ENCODE measurements around the gene CERS6.
"Not testable (repeated sequence)": the region's sequence is repeated elsewhere in the genome, so short reads cannot be mapped to it uniquely, and the experiment has no call there.

CERS6 gene, protein sequence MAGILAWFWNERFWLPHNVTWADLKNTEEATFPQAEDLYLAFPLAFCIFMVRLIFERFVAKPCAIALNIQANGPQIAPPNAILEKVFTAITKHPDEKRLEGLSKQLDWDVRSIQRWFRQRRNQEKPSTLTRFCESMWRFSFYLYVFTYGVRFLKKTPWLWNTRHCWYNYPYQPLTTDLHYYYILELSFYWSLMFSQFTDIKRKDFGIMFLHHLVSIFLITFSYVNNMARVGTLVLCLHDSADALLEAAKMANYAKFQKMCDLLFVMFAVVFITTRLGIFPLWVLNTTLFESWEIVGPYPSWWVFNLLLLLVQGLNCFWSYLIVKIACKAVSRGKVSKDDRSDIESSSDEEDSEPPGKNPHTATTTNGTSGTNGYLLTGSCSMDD

DNA sequence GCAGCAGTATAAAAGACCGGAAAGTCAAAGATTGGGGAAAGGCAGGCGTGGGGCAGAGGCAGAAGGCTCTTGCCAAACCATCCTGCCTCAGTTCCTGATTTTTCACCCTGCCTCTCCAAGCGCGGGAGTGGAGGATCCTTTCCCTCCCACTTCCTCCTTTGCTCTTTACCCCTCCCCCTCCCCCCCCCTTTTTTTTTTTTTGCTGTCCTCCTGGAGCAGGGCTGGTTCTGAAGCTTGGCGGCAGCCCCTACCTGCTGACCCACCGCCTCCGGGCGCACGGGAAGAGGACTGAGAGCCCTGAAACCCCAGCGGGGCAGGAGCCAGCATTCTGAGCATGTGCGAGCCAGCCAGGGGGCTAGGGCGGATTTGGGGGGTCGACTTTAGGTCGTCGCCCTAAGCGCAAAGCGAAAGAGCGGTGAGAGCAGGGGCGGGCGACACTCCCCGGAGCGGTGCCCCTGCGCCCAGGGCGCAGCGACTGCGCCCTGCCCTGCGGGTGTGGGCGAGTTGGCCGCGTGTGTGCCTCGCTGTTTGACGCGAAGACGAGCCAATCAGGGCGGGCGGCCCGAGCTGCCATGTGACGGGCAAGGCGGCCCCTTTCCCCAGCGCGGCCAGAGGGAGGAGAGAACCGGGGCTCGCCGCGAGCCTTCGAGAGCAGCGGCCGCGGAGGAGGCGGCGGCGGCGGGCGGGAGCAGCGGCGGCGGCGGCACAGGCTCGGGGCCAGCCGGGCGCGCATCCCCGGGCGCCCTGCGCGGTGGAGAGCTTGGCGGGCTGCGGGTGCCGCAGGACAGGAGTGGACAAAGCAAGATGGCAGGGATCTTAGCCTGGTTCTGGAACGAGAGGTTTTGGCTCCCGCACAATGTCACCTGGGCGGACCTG, at the start of gene CERS6:
Gene CERS6 (plus strand): TSS at position 628 of the 876 bp plus-strand sequence. CDS start 177 bp downstream, at position 805.
- DNase-seq = peak; percentile 54

DNA sequence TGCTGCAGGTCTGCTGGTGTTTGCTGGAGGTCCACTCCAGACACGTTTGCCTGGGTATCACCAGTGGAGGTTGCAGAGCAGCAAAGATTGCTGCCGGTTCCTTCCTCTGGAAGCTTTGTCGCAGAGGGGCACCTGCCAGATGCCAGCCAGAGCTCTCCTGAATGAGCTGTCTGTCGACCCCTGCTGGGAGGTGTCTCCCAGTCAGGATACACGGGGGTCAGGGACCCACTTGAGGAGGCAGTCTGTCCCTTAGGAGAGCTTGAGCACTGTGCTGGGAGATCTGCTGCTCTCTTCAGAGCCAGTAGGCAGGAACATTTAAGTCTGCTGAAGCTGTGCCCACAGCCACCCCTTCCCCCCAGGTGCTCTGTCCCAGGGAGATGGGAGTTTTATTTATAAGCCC, 43.8 kb upstream of the CERS6 start:
- not testable (repeated sequence) for DNase-seq

DNA sequence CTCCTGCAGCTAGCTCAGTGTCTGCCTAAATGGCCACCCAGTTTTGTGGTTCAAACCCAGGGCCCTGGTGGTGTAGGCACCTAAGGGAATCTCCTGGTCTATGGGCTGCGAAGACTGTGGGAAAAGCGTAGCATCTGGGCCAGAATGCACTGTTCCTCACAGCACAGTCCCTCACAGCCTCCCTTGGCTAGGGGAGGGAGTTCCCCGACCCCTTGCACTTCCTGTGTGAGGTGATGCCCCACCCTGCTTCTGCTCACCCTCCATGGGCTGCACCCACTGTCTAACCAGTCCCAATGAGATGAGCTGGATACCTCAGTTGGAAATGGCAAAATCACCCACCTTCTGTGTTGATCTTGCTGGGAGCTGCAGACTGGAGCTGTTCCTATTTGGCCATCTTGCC, 43.0 kb upstream of the CERS6 start:
- DNase-seq = not testable (repeated sequence)

DNA sequence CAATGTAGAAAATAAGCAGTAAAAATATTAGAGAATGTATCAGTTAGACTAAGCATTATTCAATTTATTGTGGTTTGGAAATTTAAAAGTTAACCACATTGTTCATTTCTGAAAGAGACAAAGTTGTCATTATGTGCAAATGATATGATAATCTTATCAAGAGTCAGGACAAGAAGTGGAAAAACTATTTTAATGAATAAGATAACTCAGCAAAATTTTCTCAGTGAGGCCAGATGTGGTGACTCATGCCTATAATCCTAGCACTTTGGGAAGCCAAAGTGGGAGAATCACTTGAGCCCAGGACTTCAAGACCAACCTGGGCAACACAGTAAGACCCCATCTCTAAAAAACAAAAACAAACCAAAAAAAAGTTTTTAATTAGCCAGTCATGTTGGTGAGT, 39.5 kb upstream of the CERS6 start:
- DNase-seq = no peak

DNA sequence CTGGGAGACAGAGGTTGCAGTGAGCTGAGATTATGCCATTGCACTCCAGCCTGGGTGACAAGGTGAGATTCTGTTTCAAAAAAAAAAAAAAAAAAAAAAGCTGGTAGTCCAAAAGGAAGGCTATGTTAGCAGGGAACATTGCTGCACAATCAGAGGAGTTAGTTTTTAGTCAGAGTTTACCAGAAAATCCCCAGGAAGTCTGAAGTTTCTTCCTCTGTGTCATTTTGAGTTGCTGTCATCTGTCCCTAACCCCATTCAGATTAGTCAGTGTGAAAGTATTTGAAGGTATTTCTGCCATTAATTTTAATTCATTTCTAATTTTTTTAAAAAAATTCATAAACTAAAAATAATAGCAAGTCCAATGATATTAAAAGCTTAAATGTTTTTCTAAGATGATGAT, 33.5 kb upstream of the CERS6 start:
- no peak for DNase-seq

DNA sequence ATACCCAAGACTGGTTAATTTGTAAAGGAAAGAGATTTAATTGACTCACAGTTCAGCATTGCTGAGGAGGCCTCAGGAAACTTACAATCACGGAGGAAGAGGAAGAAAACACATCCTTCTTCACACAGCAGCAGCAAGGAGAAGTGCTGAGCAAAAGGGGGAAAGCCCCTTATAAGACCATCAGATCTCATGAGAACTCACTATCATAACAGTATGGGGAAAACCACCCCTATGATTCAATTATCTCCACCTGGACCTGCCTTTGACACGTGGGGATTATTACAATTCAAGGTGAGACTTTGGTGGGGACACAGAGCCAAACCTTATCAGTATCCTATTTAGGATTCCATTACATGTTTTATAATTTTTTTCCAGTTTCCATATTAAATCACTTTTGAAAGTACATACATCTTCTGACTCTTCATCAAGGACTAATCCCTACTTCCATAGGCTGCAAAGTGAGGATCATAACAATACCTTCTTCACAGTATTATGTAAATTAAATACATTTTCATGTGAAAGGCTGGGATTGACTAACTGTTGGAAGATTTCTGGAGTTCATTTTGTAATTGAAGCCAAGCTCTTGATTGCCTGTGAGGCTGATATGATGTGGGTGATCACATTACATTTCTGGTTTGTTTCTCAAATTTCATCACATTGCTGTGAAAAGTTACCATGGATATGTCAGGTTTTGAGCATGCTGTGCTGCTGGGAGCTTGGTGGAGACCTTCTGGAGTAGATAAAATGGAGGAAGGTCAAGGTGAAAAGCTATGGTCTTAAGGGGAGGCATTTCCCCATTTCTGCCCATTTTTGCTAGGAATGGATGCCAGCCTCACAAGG, 31.7 kb upstream of the CERS6 start:
- no peak for DNase-seq

DNA sequence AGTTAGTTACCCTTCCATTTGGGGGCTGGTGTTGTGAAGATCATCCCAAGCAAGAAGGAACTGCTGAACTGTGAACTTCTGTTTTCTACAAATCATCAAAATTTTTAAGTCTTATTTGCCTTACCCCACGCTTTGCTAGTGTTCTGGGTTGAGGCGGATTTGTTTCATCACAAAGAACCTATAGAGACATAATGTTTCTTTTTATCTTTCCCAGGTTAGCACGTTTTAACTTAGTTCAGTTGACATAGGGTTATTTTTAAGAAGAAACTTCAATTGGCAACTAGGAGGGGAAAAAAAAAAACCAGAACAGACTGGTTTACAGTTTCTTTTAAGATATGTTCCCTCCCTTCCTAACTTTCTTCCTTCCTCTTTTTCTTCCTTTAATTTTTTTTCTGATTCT, 31.1 kb upstream of the CERS6 start:
- DNase-seq = no peak

DNA sequence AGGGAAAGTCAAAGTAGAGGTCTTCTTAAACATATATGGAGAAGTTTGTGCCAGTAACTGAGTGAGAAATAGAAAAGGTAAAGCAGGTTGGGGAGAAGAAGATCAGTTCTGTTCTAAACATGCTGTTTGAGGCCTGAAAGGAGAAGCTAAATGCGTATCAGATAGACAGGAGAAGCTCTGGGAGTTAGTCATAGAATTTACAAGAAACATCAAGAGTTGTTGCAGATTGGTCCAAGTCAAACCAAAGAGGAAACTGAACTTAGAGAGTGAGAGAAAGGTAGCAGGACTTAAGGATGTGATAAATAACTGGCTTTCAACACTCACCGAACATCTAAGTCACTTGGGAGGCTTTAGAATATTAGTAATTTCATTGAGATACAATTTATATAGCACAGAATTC, 29.2 kb upstream of the CERS6 start:
- no peak for DNase-seq

DNA sequence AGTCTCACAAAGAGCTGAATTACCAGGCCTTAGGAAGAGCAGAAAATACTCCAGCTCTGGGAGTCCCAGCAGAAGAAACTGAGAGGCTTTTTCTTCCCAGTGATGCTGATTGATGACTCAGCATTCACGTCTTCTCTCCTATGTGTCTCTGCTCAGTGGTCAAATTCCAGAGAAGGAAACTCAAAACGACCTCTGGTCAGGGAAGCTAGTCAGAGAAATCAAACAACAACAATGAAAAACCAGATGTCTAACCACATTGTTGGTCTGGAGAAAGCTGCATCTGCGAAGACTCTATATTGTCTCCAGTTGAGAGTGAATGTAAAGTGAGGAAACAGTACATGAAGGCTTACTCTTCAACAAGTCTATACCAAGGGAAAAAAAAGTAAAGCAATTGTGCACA, 28.6 kb upstream of the CERS6 start:
- DNase-seq = no peak

DNA sequence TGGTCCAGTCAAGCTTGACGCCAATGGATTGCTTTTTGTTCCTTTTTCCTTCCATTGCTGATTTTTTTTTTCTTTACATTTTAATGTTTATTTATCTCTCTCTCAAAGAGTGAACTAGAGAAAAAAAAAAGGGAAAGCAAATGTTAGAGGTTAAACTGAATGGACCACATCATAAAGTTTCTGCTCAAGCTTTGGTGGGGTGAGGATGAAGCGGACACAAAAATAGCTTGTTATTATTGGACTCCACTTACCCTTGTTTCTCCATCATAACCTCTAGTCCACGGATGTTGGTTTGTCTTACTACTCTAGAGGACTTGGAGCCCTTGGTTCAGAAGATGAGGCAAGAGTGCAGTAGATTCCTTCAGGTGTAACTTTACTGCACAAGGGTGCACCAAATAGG, 27.6 kb upstream of the CERS6 start:
- no peak for DNase-seq

DNA sequence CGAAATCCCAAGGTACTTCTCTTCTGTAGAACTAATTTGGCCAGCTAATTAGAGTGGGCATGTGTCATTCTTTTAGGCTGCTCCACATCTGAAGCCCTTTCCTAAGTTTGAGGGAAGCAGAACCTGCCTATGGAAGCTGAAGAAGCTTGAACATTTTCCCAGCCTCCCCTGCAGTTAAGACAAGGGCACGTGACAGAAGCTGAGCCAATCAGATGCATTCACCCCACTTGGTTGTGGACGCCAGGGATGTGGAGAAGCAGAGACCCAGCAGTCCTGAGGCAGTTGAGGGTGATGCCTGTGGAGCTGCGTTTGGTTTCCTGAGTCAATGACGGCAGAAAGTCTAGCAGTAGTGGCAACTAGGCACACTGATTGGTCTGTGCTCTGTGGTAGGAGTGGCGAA, 26.1 kb upstream of the CERS6 start:
- no peak for DNase-seq

DNA sequence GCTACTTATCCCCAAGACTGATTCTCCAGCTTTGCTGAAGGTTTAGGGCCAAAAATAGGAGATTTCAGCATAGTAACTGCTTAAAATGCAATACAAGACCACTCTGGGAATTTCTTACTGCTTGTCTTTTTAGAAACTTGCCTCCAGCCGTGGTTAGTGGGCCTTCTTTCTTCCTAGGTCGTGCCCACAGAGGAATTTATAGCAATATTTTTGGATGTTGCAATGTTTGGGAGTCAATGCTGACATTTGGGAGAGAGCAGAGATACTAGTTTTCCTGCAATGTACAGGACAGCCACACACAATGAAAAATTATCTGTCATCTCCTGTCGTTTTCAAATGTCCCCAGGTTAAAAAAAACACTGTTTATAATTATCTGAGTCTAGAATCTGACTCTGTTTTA, 25.6 kb upstream of the CERS6 start:
- DNase-seq = no peak

DNA sequence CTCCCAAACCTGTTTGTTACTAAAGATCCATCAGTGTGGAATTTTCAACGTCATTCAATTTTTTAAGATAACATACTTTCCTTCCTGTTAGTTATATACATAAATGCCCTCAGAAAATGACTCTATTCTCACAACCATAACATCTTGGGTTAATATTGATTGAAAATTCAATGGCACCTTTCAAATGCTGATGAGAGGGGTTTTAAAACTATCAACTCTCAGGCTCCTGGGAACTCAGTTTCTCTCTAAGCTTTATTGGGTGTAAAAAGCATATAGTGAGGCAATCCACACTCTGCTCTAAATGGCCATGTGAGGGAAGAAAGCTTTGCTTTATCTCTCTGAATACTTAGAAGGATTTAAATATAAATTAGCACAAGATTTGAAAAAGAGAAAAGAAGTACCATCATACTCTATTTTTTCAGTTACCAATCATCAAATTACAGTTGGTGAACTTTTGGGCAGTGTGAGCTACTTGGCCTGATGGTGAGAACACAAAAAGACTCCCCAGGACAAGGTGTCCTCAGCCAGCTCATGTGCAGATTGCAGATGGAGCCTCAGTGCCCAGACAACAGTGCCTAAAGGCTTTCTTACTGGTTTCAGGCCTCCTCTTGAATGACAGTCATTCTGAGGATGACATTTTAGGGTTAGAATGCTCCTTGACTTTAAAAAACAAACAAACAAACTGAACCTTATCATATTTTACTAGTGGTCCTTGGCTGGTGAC, 24.6 kb upstream of the CERS6 start:
- no peak for DNase-seq

DNA sequence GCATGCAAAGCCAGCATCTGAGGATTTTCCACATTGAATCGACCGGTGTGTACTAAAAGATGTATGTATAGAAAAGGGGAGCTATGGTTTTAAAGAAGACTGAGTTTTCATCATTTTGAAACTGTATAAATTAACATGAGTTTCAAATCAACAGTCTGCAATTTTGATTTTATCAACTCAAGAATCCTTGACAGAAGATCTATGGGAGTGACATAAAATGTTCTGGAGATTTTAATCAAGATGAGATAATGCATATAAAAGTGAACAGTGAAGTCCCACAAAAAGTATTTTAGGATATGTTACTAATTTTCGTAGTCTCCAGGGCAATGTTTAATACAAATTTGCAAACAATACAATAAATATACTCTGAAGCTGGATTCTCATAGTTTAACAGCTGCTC, 24.0 kb upstream of the CERS6 start:
- DNase-seq = no peak

DNA sequence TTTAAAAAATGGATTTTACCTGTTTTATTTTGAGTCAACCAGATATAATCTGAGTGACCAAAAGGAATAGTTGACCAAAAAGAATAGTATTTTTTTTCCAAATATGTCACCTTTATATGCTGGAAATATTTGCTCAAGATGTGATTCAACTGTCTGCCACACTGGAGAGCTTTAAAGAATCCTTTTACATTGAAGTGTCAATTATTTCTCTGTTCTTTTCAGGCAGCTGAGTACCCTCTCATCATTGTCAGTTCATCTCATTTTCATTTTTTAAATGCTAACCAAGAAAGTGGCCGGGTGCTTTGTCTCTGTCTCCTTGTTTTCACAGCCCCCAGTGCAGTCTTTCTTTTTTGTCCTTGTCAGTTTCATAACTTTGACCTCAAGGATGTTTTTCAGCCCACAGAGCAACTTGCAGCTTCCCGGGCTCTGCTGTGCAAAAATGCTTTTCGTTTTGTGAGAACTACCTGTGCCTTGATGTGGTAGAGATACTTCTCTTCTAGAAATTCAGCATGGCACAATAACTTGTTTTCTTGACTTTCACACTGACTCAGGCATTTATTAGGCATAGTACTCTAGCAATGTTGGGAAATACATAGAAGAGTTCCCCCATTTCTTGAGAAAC, 23.4 kb upstream of the CERS6 start:
- no peak for DNase-seq

DNA sequence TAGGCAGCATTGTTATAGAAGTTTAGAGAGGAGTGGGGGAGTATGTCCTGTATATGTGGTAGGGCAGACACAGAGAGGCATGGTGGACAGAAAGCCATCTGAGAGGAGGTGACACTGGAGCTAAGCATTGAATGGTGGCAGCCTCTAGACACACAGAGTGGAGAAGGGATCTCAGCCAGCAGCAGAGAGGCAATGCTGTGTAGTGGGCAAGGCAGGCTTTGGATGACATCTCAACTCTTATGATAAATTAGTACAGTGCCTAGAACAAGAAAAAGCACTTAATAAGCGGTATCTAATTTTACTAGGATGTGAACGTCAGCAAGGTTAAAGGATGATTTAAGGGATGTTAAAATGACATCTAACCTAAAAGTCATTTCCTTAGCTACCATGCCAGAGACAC, 22.5 kb upstream of the CERS6 start:
- no peak for DNase-seq

DNA sequence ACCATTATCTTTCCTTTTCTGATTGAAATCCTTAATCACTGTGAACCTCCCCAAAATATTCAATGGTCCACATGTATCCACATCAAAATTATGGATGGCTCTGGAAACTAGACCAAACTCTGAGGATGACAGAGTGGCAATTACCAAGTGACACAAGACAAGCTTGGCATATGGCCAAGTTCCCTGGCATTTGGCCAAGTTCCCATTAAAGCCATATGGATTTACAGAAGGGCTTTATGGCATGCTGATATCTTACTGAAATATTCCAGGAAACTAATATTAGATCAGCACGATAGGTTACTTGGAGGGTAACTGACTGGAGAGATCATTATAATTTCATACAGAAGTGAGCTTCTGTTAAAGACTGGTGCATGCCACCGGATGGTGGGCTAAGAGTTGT, 21.9 kb upstream of the CERS6 start:
- DNase-seq = no peak

DNA sequence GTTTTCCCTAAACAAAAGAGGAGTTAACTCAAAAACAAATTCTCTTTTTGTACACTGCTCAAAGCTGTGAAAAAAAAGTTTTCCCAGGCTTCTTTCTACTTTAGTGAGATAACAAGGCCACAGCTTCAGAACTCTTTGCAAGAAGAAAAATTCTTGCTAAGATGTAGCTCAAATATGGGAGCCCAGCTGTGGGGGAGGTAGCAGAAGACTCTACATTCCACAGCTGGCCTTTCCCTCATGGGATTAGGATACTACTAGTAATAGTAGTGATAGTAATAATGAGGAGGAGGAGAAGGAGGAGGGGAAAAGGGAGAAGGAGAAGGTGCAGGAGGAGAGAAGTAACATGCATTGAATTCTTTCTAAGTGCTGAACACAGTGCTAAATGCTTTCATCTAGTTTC, 19.2 kb upstream of the CERS6 start:
- no peak for DNase-seq

DNA sequence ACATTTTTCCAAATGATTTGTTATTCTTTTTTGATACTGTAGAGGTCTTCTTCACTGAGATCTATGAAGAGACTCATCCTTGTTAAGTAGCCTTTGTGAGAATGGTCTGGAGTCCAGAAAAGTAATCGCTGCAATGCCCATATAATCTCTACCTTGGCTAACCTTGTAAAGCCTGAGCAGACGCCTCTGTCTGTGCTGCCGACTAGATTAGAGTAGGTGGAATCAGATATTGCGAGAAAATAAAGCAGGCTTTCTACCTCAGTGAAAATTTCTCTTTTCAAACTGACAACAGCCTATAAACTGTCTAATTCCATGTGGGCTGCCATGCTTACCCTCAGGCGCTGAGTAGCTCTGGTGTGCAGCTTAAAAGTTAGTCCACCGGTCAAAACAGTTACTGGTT, 17.5 kb upstream of the CERS6 start:
- no peak for DNase-seq

DNA sequence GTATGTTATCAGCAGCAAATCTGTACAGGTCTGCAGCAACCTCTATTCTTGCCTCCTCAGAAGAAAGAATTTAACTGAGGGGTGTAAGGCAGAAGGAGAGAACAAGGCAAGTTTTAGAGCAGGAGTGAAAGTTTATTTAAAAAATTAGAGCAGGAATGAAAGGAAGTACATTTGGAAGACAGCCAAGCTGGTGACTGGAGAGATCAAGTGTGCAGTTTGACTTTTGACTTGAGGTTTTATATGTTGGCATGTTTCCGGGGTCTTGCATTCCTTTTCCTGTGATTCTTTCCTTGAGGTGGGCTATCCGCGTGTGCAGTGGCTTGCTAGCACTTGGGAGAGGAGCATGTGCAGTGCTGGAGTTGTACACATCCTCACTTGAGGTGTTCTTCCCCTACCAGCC, 16.5 kb upstream of the CERS6 start:
- DNase-seq = no peak

DNA sequence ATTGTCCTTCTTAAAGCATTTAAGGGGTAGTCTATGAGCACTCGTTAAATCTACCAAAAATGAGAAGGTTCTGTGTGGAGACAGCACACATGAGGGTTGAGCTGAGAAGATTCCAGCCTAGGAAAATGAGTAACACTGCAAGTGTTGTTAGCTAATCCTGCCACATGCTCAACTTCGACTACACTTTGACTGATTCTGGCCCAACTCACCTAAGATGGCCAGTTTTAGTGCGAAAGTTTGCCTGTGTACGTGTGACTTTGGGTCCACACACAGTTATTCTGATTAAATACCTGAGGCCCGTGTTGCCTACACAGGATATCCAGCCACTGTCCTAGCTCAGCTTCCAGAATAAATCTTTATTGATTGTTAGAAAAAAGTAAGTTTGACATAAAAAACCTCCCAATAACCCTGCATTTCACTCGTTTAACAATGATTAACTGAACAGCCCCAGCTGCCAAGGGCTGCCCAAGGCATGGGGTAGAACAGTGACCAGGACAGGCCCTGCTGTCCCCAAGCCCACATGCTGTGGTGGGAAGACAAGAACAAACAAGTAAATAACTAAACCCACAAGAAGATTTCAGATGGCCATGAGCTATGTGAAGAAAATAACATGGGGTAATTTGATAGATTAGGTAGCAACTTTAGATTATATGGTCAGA, 14.7 kb upstream of the CERS6 start:
- no peak for DNase-seq

DNA sequence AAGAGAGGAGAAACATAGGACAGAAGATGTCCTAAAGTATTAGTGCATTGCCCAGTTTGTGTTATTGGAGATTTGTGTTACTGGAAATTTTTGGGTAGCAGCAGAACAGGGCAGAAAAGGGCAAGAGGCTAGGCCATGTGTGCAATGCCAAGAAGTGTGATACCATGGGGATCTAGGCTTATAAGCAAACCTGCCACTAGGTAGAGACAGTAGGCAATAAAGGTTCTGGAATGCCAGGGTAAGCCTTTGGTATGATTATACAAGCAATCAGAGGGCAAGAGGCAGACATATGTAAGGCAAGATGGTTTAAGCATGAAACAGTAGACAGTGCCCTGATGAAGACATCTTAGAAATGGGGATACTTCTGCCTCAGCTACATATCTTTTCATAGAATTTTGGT, 12.3 kb upstream of the CERS6 start:
- no peak for DNase-seq
